Activated naive CD4-positive, alpha-beta T cell treated with Interleukin-2 at 50 U/mL for 16 hours (primary cell): ENCODE measurements around the gene GPC5.

Experiments
- DNase-seq: peaks from one replicate; pipeline ENCODE4 v3.0.0-alpha.2; 2020

GPC5 gene

GRCh38 chr13:91464336-91464735 is 65.9 kb downstream of the GPC5 start:
- DNase-seq = no peak

GRCh38 chr13:91467236-91467635 is 68.8 kb downstream of the GPC5 start:
- DNase-seq = no peak

GRCh38 chr13:91468301-91468700 is 69.9 kb downstream of the GPC5 start:
- DNase-seq = no peak

GRCh38 chr13:91470084-91470621 is 71.7 kb downstream of the GPC5 start:
- DNase-seq = no peak

GRCh38 chr13:91470681-91471080 is 72.3 kb downstream of the GPC5 start:
- no peak for DNase-seq

GRCh38 chr13:91482427-91482826 is 84.0 kb downstream of the GPC5 start:
- DNase-seq = no peak

- no peak for DNase-seq
These were observed 93.6 kb downstream of the GPC5 start for GRCh38 chr13:91491980-91492379.

- no peak for DNase-seq
These were observed 95.0 kb downstream of the GPC5 start for GRCh38 chr13:91493442-91493841.

- no peak for DNase-seq
These were observed 99.9 kb downstream of the GPC5 start for GRCh38 chr13:91498298-91498697.

- DNase-seq = no peak
These were observed 105.8 kb downstream of the GPC5 start for GRCh38 chr13:91504216-91504615.

- no peak for DNase-seq
These were observed 108.3 kb downstream of the GPC5 start for GRCh38 chr13:91506759-91507158.

- DNase-seq = no peak
These were observed 111.6 kb downstream of the GPC5 start for GRCh38 chr13:91510058-91510457.

- DNase-seq = no peak
These were observed 115.4 kb downstream of the GPC5 start for GRCh38 chr13:91513790-91514189.

- DNase-seq = no peak
These were observed 118.4 kb downstream of the GPC5 start for GRCh38 chr13:91516799-91517198.

GRCh38 chr13:91520952-91521351 is 122.5 kb downstream of the GPC5 start:
- no peak for DNase-seq

- no peak for DNase-seq
These were observed 124.7 kb downstream of the GPC5 start for GRCh38 chr13:91523116-91523515.

- DNase-seq = no peak
These were observed 128.2 kb downstream of the GPC5 start for GRCh38 chr13:91526543-91527033.

GRCh38 chr13:91529739-91530482 is 131.5 kb downstream of the GPC5 start:
- no peak for DNase-seq

- no peak for DNase-seq
These were observed 133.2 kb downstream of the GPC5 start for GRCh38 chr13:91531646-91532045.

GRCh38 chr13:91533354-91533753 is 134.9 kb downstream of the GPC5 start:
- DNase-seq = no peak

- no peak for DNase-seq
These were observed 136.6 kb downstream of the GPC5 start for GRCh38 chr13:91534996-91535395.

- DNase-seq = no peak
These were observed 139.0 kb downstream of the GPC5 start for GRCh38 chr13:91537376-91537775.

GRCh38 chr13:91539286-91540157 is 141.1 kb downstream of the GPC5 start:
- no peak for DNase-seq
